A673 (cell line): Measurements from ENCODE around the gene PSMB9. TPM values are rescaled to one million over a fixed set of nuclear protein-coding genes. Genes with fewer than 3 reads are reported as not detected.
A peak's percentile ranks its signal among the peaks of the same experiment; 100 is the strongest.

Experiments
- BruUV-seq: library from RNA; stranded (reverse); fragments of 400-500 nt; replicated peaks from 2 replicates; lab custom pipeline; 2021; lab: Mats Ljungman, UMichigan
- CTCF ChIA-PET: fragments of 300-600 bp; sonication (Branson Sonifier 250); formaldehyde crosslinking; loops from one replicate; lab custom pipeline; 2022; ENCODE audit warnings: antibody characterized with exemption; lab: Charles Lee
- POLR2A ChIA-PET: fragments of 300-600 bp; sonication (Branson Sonifier 250); formaldehyde crosslinking; loops from one replicate; lab custom pipeline; 2022; ENCODE audit warnings: antibody characterized with exemption; ENCODE audit not compliant: low non-redundant PET; lab: Charles Lee
- DNase-seq: peaks from one replicate; pipeline ENCODE4 v3.0.0-alpha.2; 2015; ENCODE audit warnings: low spot score
- H3K27ac ChIP-seq: fragments of 200-600 bp; sonication (generic); 2 replicates; pipeline ENCODE4 v1.5.1; 2016; ENCODE audit warnings: mixed run types, low read depth, mild to moderate bottlenecking, mixed read lengths, antibody characterized with exemption, low read length; ENCODE audit not compliant: poor library complexity, severe bottlenecking
- H3K27me3 ChIP-seq: fragments of 200-600 bp; sonication (generic); replicated peaks from 2 replicates; pipeline ENCODE4 v1.6.1; 2017; ENCODE audit warnings: mixed run types, low read depth, mild to moderate bottlenecking, mixed read lengths, antibody characterized with exemption, low read length; ENCODE audit not compliant: insufficient read depth, poor library complexity
- H3K36me3 ChIP-seq: fragments of 200-600 bp; sonication (generic); 2 replicates; pipeline ENCODE4 v1.6.1; 2016; ENCODE audit warnings: mixed run types, mild to moderate bottlenecking, mixed read lengths, antibody characterized with exemption, low read length; ENCODE audit not compliant: insufficient read depth, poor library complexity, severe bottlenecking
- H3K4me1 ChIP-seq: fragments of 200-600 bp; sonication (generic); 2 replicates; pipeline ENCODE4 v1.6.1; 2017; ENCODE audit warnings: mixed run types, mild to moderate bottlenecking, mixed read lengths, antibody characterized with exemption, low read length; ENCODE audit not compliant: insufficient read depth, poor library complexity, severe bottlenecking
- H3K4me3 ChIP-seq: fragments of 200-600 bp; sonication (generic); 2 replicates; pipeline ENCODE4 v1.5.1; 2016; ENCODE audit warnings: low read depth, mixed run types, mild to moderate bottlenecking, mixed read lengths, low read length; ENCODE audit not compliant: poor library complexity, severe bottlenecking
- H3K9me3 ChIP-seq: fragments of 200-600 bp; sonication (generic); 2 replicates; pipeline ENCODE4 v1.6.1; 2016; ENCODE audit warnings: mixed run types, low read depth, mild to moderate bottlenecking, mixed read lengths, antibody characterized with exemption, low read length; ENCODE audit not compliant: poor library complexity, severe bottlenecking
- EZH2 ChIP-seq: fragments of 200-600 bp; sonication (generic); IDR thresholded peaks from 2 replicates; pipeline ENCODE4 v1.6.1; 2017; ENCODE audit warnings: borderline replicate concordance, low read depth, mild to moderate bottlenecking, mixed read lengths, antibody characterized with exemption, low read length; ENCODE audit not compliant: poor library complexity, severe bottlenecking
- intact Hi-C: fragments of 100-400 bp; cut with micrococcal nuclease; formaldehyde crosslinking; loops from one replicate; pipeline ENCODE4 v1.10.0; 2022; ENCODE audit not compliant: unreplicated experiment
- total RNA-seq: library from RNA; stranded (reverse); gene quantifications from 2 replicates; pipeline ENCODE4 v1.2.3, GENCODE V29; 2021
- TF ChIP-seq, protein P1 (sequence below): fragments of 300-800, 200-600 bp; sonication (generic); conservative IDR thresholded peaks from 2 replicates; pipeline ENCODE4 v1.5.1; 2017; ENCODE audit warnings: low read depth, mild to moderate bottlenecking, antibody characterized with exemption, low read length, moderate library complexity, mixed read lengths

The PSMB9 gene
- total RNA-seq, 1 experiment from 2014 or later, result 6.8 TPM

DNA sequence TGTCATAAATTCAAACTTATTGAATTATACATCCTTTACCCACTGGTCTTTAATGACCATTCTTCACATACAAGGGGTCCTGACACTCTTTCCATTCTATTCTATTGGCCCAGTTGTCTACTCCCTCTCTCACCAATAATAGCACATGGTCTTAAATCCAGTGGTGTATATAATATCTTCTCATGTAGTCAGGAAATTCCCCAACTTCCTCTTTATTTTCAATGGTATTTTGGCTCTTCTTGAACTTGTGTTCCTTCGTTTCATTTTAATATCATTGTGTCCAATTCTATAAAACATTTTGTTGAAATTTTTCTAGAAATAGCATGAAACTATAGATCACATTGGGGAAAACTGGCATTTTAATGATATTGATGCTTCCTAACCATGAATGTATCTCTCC lies 36.8 kb downstream of the PSMB9 start:
- ChIA-PET CTCF (no interaction called here), POLR2A (no interaction called here)
- no peak for TF ChIP-seq EZH2
- TF ChIP-seq, protein P1, sequence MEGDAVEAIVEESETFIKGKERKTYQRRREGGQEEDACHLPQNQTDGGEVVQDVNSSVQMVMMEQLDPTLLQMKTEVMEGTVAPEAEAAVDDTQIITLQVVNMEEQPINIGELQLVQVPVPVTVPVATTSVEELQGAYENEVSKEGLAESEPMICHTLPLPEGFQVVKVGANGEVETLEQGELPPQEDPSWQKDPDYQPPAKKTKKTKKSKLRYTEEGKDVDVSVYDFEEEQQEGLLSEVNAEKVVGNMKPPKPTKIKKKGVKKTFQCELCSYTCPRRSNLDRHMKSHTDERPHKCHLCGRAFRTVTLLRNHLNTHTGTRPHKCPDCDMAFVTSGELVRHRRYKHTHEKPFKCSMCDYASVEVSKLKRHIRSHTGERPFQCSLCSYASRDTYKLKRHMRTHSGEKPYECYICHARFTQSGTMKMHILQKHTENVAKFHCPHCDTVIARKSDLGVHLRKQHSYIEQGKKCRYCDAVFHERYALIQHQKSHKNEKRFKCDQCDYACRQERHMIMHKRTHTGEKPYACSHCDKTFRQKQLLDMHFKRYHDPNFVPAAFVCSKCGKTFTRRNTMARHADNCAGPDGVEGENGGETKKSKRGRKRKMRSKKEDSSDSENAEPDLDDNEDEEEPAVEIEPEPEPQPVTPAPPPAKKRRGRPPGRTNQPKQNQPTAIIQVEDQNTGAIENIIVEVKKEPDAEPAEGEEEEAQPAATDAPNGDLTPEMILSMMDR, result no peak
- peaks cover 8% of the 10 kb centered on the region for H3K4me1 ChIP-seq
- no peaks in the 10 kb centered on the region for H3K27me3 ChIP-seq
- no peak for DNase-seq
- no TSS peak for BruUV-seq
- no peak overlapping the region for H3K27ac ChIP-seq
- H3K36me3 ChIP-seq, result no peaks in the 10 kb centered on the region
- no peaks in the 10 kb centered on the region for H3K9me3 ChIP-seq
- no peak overlapping the region for H3K4me3 ChIP-seq
- intact Hi-C loops, result loop anchor here (10.0 kb wide), 1 partner anchor 254 kb away; no protein-coding TSS in a partner anchor

DNA sequence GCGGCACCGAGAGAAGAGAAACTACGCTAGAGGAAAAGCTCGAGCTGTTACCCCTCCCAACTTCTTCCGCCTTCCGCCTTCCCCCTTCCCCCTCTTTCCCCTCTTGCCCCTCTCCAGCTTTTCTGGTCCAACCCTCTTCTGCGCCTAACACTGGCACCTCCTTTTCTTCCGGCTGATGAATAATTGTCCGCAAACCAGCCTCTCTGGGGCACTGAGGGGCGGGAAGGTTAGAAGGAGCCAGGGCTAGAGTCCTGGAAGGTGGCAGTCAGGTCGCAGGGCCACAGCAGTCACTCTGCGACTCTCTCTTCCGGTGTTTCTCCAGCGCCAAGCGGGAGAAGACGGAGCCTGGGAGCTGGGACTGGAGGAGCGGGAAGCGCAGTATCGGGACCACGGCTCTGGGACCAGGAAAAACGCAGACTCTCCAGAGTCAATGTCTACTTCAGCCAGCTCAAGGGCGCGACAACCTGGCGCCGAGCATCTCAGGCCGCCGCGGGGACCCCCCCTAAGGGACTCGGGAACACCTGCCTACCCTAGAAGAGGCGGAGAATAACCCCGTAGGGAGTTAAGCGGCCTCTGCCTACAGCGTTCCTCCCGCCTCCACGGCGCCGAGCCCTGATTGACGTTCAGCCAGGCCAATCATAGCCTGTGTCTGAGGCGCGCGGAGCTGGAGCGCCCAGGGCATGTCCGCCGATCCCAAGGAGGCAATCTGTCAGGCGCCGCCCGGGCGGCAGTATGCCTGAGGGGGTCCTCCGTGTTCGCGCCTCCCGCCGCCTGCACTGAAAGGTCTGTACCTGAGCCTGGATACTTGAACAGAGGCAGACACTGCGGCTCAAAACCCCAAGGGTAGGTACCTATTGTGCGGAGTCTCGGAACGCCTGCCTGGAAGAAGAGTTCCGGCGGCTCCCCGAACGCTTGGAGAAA lies 40.4 kb downstream of the PSMB9 start:
- peak overlapping the region; percentile 86 for H3K27ac ChIP-seq
- no peaks in the 10 kb centered on the region for H3K36me3 ChIP-seq
- no peak for TF ChIP-seq EZH2
- TF ChIP-seq, protein P1, result 0 out of 2 replicates have a peak, but pooled peaks have one; percentile 12
- BruUV-seq, result no TSS peak
- POLR2A ChIA-PET, result interaction anchor here (0.6 to 1.2 kb wide), 3 partner anchors 76 to 78 kb away, joined by 3 to 8 read pairs (median 4); no protein-coding TSS in a partner anchor
- peak overlapping the region; percentile 87 for H3K4me3 ChIP-seq
- H3K27me3 ChIP-seq, result no peaks in the 10 kb centered on the region
- intact Hi-C loops, result loop anchor here (10.0 kb wide), 1 partner anchor 250 kb away; no protein-coding TSS in a partner anchor
- CTCF ChIA-PET, result interaction anchor here (0.5 to 2.1 kb wide), 5 partner anchors 11 to 90 kb away, joined by 3 to 12 read pairs (median 4); no protein-coding TSS in a partner anchor
- no peaks in the 10 kb centered on the region for H3K9me3 ChIP-seq
- peaks cover 8% of the 10 kb centered on the region for H3K4me1 ChIP-seq
- peak; percentile 96 for DNase-seq

DNA sequence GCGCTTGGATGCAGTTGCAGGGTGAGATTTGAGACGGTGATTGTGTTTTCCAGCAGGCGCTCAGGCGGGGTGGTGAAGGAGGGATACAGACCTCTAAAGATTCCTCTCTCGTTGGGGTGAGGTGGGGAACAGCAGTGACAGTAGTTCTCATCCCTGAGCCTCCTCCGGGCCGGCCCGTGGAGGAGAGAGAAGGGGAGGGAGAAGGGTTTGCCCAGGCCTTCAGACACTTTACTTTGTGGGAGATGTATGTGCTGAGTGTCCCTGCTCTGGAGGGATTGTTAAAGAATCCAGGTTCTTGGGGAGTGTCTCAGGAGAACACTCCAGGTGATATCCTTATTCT lies 41.0 kb downstream of the PSMB9 start:
- BruUV-seq, result no TSS peak
- H3K36me3 ChIP-seq, result no peaks in the 10 kb centered on the region
- peaks cover 8% of the 10 kb centered on the region for H3K4me1 ChIP-seq
- no peaks in the 10 kb centered on the region for H3K27me3 ChIP-seq
- ChIA-PET POLR2A (interaction anchor here (0.6 to 0.7 kb wide), 2 partner anchors 76 to 77 kb away, joined by 3 to 8 read pairs; no protein-coding TSS in a partner anchor), CTCF (interaction anchor here (2.1 kb wide), 1 partner anchor 90 kb away, joined by 12 read pairs; no protein-coding TSS in a partner anchor)
- TF ChIP-seq EZH2, result no peak
- TF ChIP-seq, protein P1, result no peak
- H3K9me3 ChIP-seq, result no peaks in the 10 kb centered on the region
- no peak for DNase-seq
- H3K27ac ChIP-seq, result peak overlapping the region; percentile 86
- intact Hi-C loops, result loop anchor here (10.0 kb wide), 1 partner anchor 250 kb away; no protein-coding TSS in a partner anchor
- H3K4me3 ChIP-seq, result peak overlapping the region; percentile 87
